ENCODE results near the gene AAK1.

Gene AAK1

DNA sequence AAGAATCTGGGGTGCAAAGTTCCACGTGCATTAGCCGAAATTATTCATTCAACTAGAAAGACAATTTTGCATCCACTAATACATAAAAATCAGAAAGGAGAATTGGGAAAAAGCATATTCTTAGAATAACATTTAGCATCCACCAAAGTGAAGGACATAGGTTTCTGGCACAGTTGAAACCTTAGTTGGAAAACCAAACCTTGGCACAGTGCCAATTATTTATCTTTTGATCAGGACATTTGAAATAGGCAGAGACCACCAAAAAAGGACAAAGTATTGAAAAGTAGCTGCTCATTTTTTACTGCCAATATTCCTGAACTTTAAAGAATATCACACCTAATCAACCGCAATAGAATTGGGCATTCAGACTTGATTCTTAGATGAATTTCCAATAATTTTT is 180.8 kb downstream of the AAK1 start:
- H3K36me3 ChIP-seq (ENCODE audit: control insufficient read depth, low read length) = no peaks in the 10 kb centered on the region
- no peaks in the 10 kb centered on the region for H3K4me1 ChIP-seq (ENCODE audit: control insufficient read depth, low read length)
- H3K27ac ChIP-seq (ENCODE audit: low read depth, low read length) = no peak overlapping the region

GRCh38 chr2:69461404-69461803 is 182.1 kb downstream of the AAK1 start:
- H3K9me3 ChIP-seq (ENCODE audit: control insufficient read depth, insufficient read depth, low read length) = no peaks in the 10 kb centered on the region
- H3K4me3 ChIP-seq (ENCODE audit: low read length) = no peak overlapping the region
- no peaks in the 10 kb centered on the region for H3K36me3 ChIP-seq (ENCODE audit: control insufficient read depth, low read length)
- no peaks in the 10 kb centered on the region for H4K20me1 ChIP-seq (ENCODE audit: control insufficient read depth, insufficient read depth, low read depth, low read length)
- no peak overlapping the region for H3K4me2 ChIP-seq (ENCODE audit: low read length)
- no peaks in the 10 kb centered on the region for H3K4me1 ChIP-seq (ENCODE audit: control insufficient read depth, low read length)
- TF ChIP-seq CTCF (IDR thresholded peaks at IDR 0.05; ENCODE audit: low read depth, low read length, poor library complexity, severe bottlenecking) (no peak), EZH2phosphoT487 (IDR thresholded peaks at IDR 0.05; ENCODE audit: borderline replicate concordance, low read length) (no peak)
- peaks cover 10% of the 10 kb centered on the region for H3K27me3 ChIP-seq (ENCODE audit: control insufficient read depth, low read length)
- no peaks in the 10 kb centered on the region for H3K79me2 ChIP-seq (ENCODE audit: control insufficient read depth, low read length)
- H3K27ac ChIP-seq (ENCODE audit: low read depth, low read length) = no peak overlapping the region
- H3K9me2 ChIP-seq (replicated peaks; ENCODE audit: control insufficient read depth, low read length) = no peaks in the 10 kb centered on the region
- H3F3A ChIP-seq (ENCODE audit: control insufficient read depth, insufficient read depth) = no peaks in the 10 kb centered on the region

More for the DNA sequence above, 180.8 kb downstream of the AAK1 start:
- Histone ChIP-seq H3K79me2 (ENCODE audit: control insufficient read depth, low read length) (no peaks in the 10 kb centered on the region), H3K9me3 (ENCODE audit: control insufficient read depth, insufficient read depth, low read length) (no peaks in the 10 kb centered on the region), H3F3A (ENCODE audit: control insufficient read depth, insufficient read depth) (no peaks in the 10 kb centered on the region), H3K4me3 (ENCODE audit: low read length) (no peak overlapping the region), H3K27me3 (ENCODE audit: control insufficient read depth, low read length) (peaks cover 3% of the 10 kb centered on the region; the same call in 1 of the 2 replicates), H3K4me2 (ENCODE audit: low read length) (no peak overlapping the region), H4K20me1 (ENCODE audit: control insufficient read depth, insufficient read depth, low read depth, low read length) (no peaks in the 10 kb centered on the region), H3K9me2 (replicated peaks; ENCODE audit: control insufficient read depth, low read length) (no peaks in the 10 kb centered on the region)
- no peak for TF ChIP-seq EZH2phosphoT487 (IDR thresholded peaks at IDR 0.05; ENCODE audit: borderline replicate concordance, low read length)
- TF ChIP-seq CTCF (IDR thresholded peaks at IDR 0.05; ENCODE audit: low read depth, low read length, poor library complexity, severe bottlenecking) = no peak

DNA sequence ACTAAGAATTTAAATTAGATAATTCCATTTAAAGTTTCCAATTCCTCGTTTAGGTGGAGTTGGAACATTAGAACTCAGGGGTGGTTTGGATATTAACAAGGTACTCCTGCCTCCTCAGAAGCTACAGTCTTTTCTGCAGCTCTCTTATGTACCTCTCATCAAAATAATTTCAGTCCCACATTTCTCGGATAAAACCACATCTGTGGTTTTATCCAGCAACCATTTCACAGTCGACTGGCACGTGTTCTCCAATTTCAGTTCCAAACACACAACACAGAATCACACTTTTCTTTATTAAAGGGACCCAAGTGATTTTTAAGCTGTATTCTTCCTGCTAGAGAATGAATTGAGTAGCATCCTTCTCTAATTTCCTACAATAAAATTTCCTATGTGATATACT is 183.6 kb downstream of the AAK1 start:
- no peaks in the 10 kb centered on the region for H3K9me3 ChIP-seq (ENCODE audit: control insufficient read depth, insufficient read depth, low read length)
- H3K4me1 ChIP-seq (ENCODE audit: control insufficient read depth, low read length) = no peaks in the 10 kb centered on the region
- H3F3A ChIP-seq (ENCODE audit: control insufficient read depth, insufficient read depth) = no peaks in the 10 kb centered on the region
- no peaks in the 10 kb centered on the region for H3K9me2 ChIP-seq (replicated peaks; ENCODE audit: control insufficient read depth, low read length)
- H3K27me3 ChIP-seq (ENCODE audit: control insufficient read depth, low read length) = peaks cover 10% of the 10 kb centered on the region
- H3K27ac ChIP-seq (ENCODE audit: low read depth, low read length) = no peak overlapping the region
- H4K20me1 ChIP-seq (ENCODE audit: control insufficient read depth, insufficient read depth, low read depth, low read length) = no peaks in the 10 kb centered on the region
- H3K36me3 ChIP-seq (ENCODE audit: control insufficient read depth, low read length) = no peaks in the 10 kb centered on the region
- TF ChIP-seq CTCF (IDR thresholded peaks at IDR 0.05; ENCODE audit: low read depth, low read length, poor library complexity, severe bottlenecking) (no peak), EZH2phosphoT487 (IDR thresholded peaks at IDR 0.05; ENCODE audit: borderline replicate concordance, low read length) (no peak)
- H3K4me3 ChIP-seq (ENCODE audit: low read length) = no peak overlapping the region
- H3K4me2 ChIP-seq (ENCODE audit: low read length) = no peak overlapping the region
- no peaks in the 10 kb centered on the region for H3K79me2 ChIP-seq (ENCODE audit: control insufficient read depth, low read length)

Data from DOHH2 (cell line).